ENCODE measurements around the gene HACD3. TPM values are rescaled to one million over a fixed set of nuclear protein-coding genes. Genes with fewer than 3 reads are reported as not detected.

HACD3 gene
- total RNA-seq, 1 experiment from 2014 or later: 118 TPM

DNA sequence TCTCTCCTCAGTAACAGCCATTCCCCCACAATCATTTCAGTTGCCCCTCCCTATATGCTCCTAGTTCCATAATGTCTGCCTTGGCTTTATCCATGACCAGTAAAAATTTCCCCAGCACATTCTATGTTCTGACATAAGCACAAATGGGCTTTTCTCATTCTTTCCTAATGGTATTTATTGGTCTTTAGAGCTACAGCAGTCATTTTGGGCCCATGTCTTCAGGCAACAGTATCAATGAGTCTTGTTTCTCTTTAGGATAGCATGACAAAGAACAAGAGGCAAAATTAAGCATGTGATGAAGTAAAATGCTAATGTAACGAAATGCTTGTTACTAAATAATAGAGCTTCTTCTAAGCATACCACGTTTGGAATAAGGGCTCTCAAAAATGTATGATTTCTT, 20.9 kb upstream of the HACD3 start:
- POLR2A ChIA-PET: no interaction called here
- Mint-ChIP-seq H3K9me3 (ENCODE audit: unreplicated experiment) (no peaks in the 10 kb centered on the region), H3K4me3 (ENCODE audit: unreplicated experiment) (no peak overlapping the region), H3K4me1 (ENCODE audit: low read depth, unreplicated experiment) (no peaks in the 10 kb centered on the region), H3K27ac (ENCODE audit: unreplicated experiment) (no peak overlapping the region), H3K27me3 (ENCODE audit: insufficient read depth, unreplicated experiment) (no peaks in the 10 kb centered on the region), H3K36me3 (ENCODE audit: insufficient read depth, unreplicated experiment) (peaks cover 45% of the 10 kb centered on the region)
- no TSS peak for BruUV-seq (replicated peaks)
- Histone ChIP-seq H3K27me3 (replicated peaks; ENCODE audit: control insufficient read depth, insufficient read depth, low read length) (no peaks in the 10 kb centered on the region), H3K9me3 (no peaks in the 10 kb centered on the region), H3K4me1 (no peaks in the 10 kb centered on the region), H3K36me3 (ENCODE audit: control insufficient read depth, insufficient read depth, low read length) (no peaks in the 10 kb centered on the region), H3K4me3 (ENCODE audit: low read depth, low read length) (no peak overlapping the region)
- intact Hi-C loops (cut with micrococcal nuclease; ENCODE audit: unreplicated experiment): no loop called here
- CTCF ChIA-PET: no interaction called here
- DNase-seq: no peak
- TF ChIP-seq CTCF (IDR thresholded peaks at IDR 0.05; ENCODE audit: insufficient read depth in 1 of 2, low read depth in 1 of 2, low read length in 1 of 2, severe bottlenecking in 1 of 2, unreplicated experiment in 1 of 2): no peak

GRCh38 chr15:65512189-65512588, 18.1 kb upstream of the HACD3 start:
- intact Hi-C loops (cut with micrococcal nuclease; ENCODE audit: unreplicated experiment): no loop called here
- H3K9me3 ChIP-seq: no peaks in the 10 kb centered on the region
- Mint-ChIP-seq H3K4me3 (ENCODE audit: unreplicated experiment) (no peak overlapping the region), H3K4me1 (ENCODE audit: low read depth, unreplicated experiment) (no peaks in the 10 kb centered on the region), H3K27ac (ENCODE audit: unreplicated experiment) (no peak overlapping the region), H3K27me3 (ENCODE audit: insufficient read depth, unreplicated experiment) (no peaks in the 10 kb centered on the region), H3K9me3 (ENCODE audit: unreplicated experiment) (no peaks in the 10 kb centered on the region), H3K36me3 (ENCODE audit: insufficient read depth, unreplicated experiment) (peaks cover 27% of the 10 kb centered on the region)
- no peak overlapping the region for H3K4me3 ChIP-seq (ENCODE audit: low read depth, low read length)
- H3K36me3 ChIP-seq (ENCODE audit: control insufficient read depth, insufficient read depth, low read length): no peaks in the 10 kb centered on the region
- no peak for TF ChIP-seq CTCF (IDR thresholded peaks at IDR 0.05; ENCODE audit: insufficient read depth in 1 of 2, low read depth in 1 of 2, low read length in 1 of 2, severe bottlenecking in 1 of 2, unreplicated experiment in 1 of 2)
- no TSS peak for BruUV-seq (replicated peaks)
- no peaks in the 10 kb centered on the region for H3K27me3 ChIP-seq (replicated peaks; ENCODE audit: control insufficient read depth, insufficient read depth, low read length)
- no peak for DNase-seq
- H3K4me1 ChIP-seq: peaks cover 7% of the 10 kb centered on the region
- ChIA-PET CTCF (no interaction called here), POLR2A (no interaction called here)

DNA sequence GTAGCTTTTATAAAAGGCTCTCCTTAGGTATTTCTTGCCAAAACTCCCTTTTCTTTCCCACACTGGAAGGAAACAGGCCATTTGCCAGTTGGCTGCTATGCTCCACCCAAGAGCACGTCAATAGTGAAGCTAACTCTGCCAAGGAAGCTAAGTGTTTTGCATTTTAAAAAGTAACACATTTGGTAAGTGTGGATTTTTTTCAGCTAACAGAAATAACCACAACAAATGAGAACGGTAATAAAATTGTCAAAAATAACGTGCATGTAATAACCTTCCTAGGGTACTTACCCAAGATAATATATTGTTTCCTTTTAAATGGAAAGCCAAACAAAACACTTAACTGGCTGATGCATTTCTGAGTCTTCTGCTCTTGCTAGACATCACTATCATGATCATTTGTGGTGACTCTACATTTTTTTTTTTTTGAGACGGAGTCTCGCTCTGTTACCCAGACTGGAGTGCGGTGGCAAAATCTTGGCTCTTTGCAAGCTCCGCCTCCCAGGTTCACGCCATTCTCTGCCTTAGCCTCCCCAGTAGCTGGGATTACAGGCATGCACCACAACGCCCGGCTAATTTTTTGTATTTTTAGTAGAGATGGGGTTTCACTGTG, 17.4 kb upstream of the HACD3 start:
- no peak overlapping the region for H3K27ac Mint-ChIP-seq (ENCODE audit: unreplicated experiment)
- Histone ChIP-seq H3K4me1 (peaks cover 7% of the 10 kb centered on the region), H3K27me3 (replicated peaks; ENCODE audit: control insufficient read depth, insufficient read depth, low read length) (no peaks in the 10 kb centered on the region), H3K9me3 (no peaks in the 10 kb centered on the region), H3K36me3 (ENCODE audit: control insufficient read depth, insufficient read depth, low read length) (no peaks in the 10 kb centered on the region), H3K4me3 (ENCODE audit: low read depth, low read length) (no peak overlapping the region)
- H3K9me3 Mint-ChIP-seq (ENCODE audit: unreplicated experiment): no peaks in the 10 kb centered on the region
- no peaks in the 10 kb centered on the region for H3K27me3 Mint-ChIP-seq (ENCODE audit: insufficient read depth, unreplicated experiment)
- no TSS peak for BruUV-seq (replicated peaks)
- no peaks in the 10 kb centered on the region for H3K4me1 Mint-ChIP-seq (ENCODE audit: low read depth, unreplicated experiment)
- H3K4me3 Mint-ChIP-seq (ENCODE audit: unreplicated experiment): no peak overlapping the region
- ChIA-PET CTCF (interaction anchor here (0.7 kb wide), 1 partner anchor 194 kb away, joined by 4 read pairs; no protein-coding TSS in a partner anchor), POLR2A (no interaction called here)
- intact Hi-C loops (cut with micrococcal nuclease; ENCODE audit: unreplicated experiment): no loop called here
- no peak for DNase-seq
- no peak for TF ChIP-seq CTCF (IDR thresholded peaks at IDR 0.05; ENCODE audit: insufficient read depth in 1 of 2, low read depth in 1 of 2, low read length in 1 of 2, severe bottlenecking in 1 of 2, unreplicated experiment in 1 of 2)
- H3K36me3 Mint-ChIP-seq (ENCODE audit: insufficient read depth, unreplicated experiment): peaks cover 27% of the 10 kb centered on the region
